H1 (cell line): Measurements from ENCODE around the gene CMYA5. TPM values are rescaled to one million over a fixed set of nuclear protein-coding genes. Genes with fewer than 3 reads are reported as not detected.

Source experiments
- CBX5 ChIP-seq: fragments of 300-800, 300-1000 bp; sonication (generic); IDR thresholded peaks from 2 replicates; pipeline ENCODE4 v1.7.1; 2016; ENCODE audit warnings: antibody characterized with exemption, low read length, low read depth
- EGR1 ChIP-seq: IDR thresholded peaks from 2 replicates; pipeline ENCODE4 v1.6.1; 2011; ENCODE audit warnings: low read depth, low read length, borderline replicate concordance
- KDM5A ChIP-seq: fragments of 200-600 bp; IDR thresholded peaks from 2 replicates; pipeline ENCODE4 v1.7.1; 2012; ENCODE audit warnings: mild to moderate bottlenecking, low read length, inconsistent platforms, mixed read lengths
- POLR2A ChIP-seq, 2 experiments: IDR thresholded peaks; 1 replicate in 1 of 2; 2 replicates in 1 of 2; pipeline ENCODE4 v1.6.1; 2011; ENCODE audit warnings: low read depth in 2 of 2, low read length in 2 of 2, mild to moderate bottlenecking in 2 of 2; ENCODE audit errors: control extremely low read depth in 1 of 2
- SIN3A ChIP-seq, 2 experiments: IDR thresholded peaks in 1 of 2; conservative IDR thresholded peaks in 1 of 2; 2 replicates each; pipeline ENCODE4 v1.6.1; 2011 to 2012; ENCODE audit warnings: low read length in 2 of 2, improper control_type of control experiment in 1 of 2, low read depth in 1 of 2, mild to moderate bottlenecking in 1 of 2
- SRF ChIP-seq: IDR thresholded peaks from 2 replicates; pipeline ENCODE4 v1.6.1; 2011; ENCODE audit warnings: mild to moderate bottlenecking, low read depth, low read length, moderate library complexity
- polyA plus RNA-seq, 7 experiments: library from polyadenylated mRNA; depleted of rRNA in 3 of 7; stranded (reverse) in 5 of 7; unstranded in 2 of 7; fragments of >200 nt in 5 of 7; fragments of 200-250 nt in 2 of 7; gene quantifications; 1 replicate in 5 of 7; 2 replicates in 1 of 7; 4 replicates in 1 of 7; pipeline versions ENCODE4 v1.2.1 to v1.2.3, GENCODE V29; 2011 to 2013; ENCODE audit warnings: missing spikeins in 2 of 7, mixed read lengths in 2 of 7
- total RNA-seq: library from RNA; stranded (reverse); fragmentation: NEBNext Ultra II Directional; extraction: Animal tissue kit (Norgen Biotek cat#: 25700); gene quantifications from 2 replicates; pipeline ENCODE4 v1.2.1, GENCODE V29; 2021

CMYA5 gene
- total and polyA plus RNA-seq, 2 of the 8 experiments (the other 6 are each of a cell fraction or from before 2014, with no cell fraction given), result 0.88 to 0.95 TPM

GRCh38 chr5:79843450-79844388 is 154.1 kb downstream of the CMYA5 start (continued):
- no peak for TF ChIP-seq POLR2A (IDR thresholded peaks at IDR 0.05; ENCODE audit: control extremely low read depth in 1 of 2, low read depth in 2 of 2, low read length in 2 of 2)
- no peak for TF ChIP-seq CBX5
- no peak for TF ChIP-seq EGR1
- no peak for TF ChIP-seq SIN3A (conservative IDR thresholded peaks at IDR 0.05 in 1 of 2, IDR thresholded peaks at IDR 0.05 in 1 of 2; ENCODE audit: low read depth in 1 of 2, low read length in 2 of 2)
- no peak for TF ChIP-seq SRF
- no peak for TF ChIP-seq KDM5A
